8988T (cell line): ENCODE results near the gene CD1D.
"Not testable (repeated sequence)": the region's sequence is repeated elsewhere in the genome, so short reads cannot be mapped to it uniquely, and the experiment has no call there.

Experiments used
- DNase-seq: peaks from one replicate; pipeline ENCODE4 v3.0.0; 2011

CD1D gene

GRCh38 chr1:158176849-158177699 is 3.6 kb upstream of the CD1D start:
- DNase-seq: not testable (repeated sequence)

- no peak for DNase-seq
Observed at GRCh38 chr1:158177700-158178450, 2.8 kb upstream of the CD1D start.

GRCh38 chr1:158179301-158180041 is 1.2 kb upstream of the CD1D start:
- no peak for DNase-seq

GRCh38 chr1:158181577-158181922 is 855 bp downstream of the CD1D start:
- no peak for DNase-seq

GRCh38 chr1:158185770-158186169 is 5.1 kb downstream of the CD1D start:
- no peak for DNase-seq

- no peak for DNase-seq
Observed at GRCh38 chr1:158186180-158186579, 5.5 kb downstream of the CD1D start.

GRCh38 chr1:158188611-158189010 is 7.9 kb downstream of the CD1D start:
- no peak for DNase-seq

- DNase-seq: no peak
Observed at GRCh38 chr1:158189624-158190023, 8.9 kb downstream of the CD1D start.

GRCh38 chr1:158191299-158191698 is 10.6 kb downstream of the CD1D start:
- DNase-seq: no peak

GRCh38 chr1:158196461-158196860 is 15.8 kb downstream of the CD1D start:
- no peak for DNase-seq

- no peak for DNase-seq
Observed at GRCh38 chr1:158199849-158200248, 19.2 kb downstream of the CD1D start.

GRCh38 chr1:158200527-158200926 is 19.8 kb downstream of the CD1D start:
- DNase-seq: no peak

GRCh38 chr1:158203693-158204457 is 23.2 kb downstream of the CD1D start:
- no peak for DNase-seq

GRCh38 chr1:158204458-158204827 is 23.7 kb downstream of the CD1D start:
- no peak for DNase-seq

- DNase-seq: no peak
Observed at GRCh38 chr1:158208586-158209116, 28.0 kb downstream of the CD1D start.

GRCh38 chr1:158212320-158212719 is 31.6 kb downstream of the CD1D start:
- no peak for DNase-seq

GRCh38 chr1:158223445-158223844 is 42.8 kb downstream of the CD1D start:
- DNase-seq: not testable (repeated sequence)

GRCh38 chr1:158227904-158228623 is 47.4 kb downstream of the CD1D start:
- no peak for DNase-seq
